ENCODE data around the gene PLAAT5.
A peak's percentile ranks its signal among the peaks of the same experiment; 100 is the strongest.
"Not testable (repeated sequence)": the region's sequence is repeated elsewhere in the genome, so short reads cannot be mapped to it uniquely, and the experiment has no call there.

The PLAAT5 gene

GRCh38 chr11:63478896-63479295 lies 12.1 kb downstream of the PLAAT5 start:
- peak; percentile 43 for DNase-seq

- no peak for DNase-seq
These were observed 14.3 kb downstream of the PLAAT5 start for GRCh38 chr11:63476618-63477017.

GRCh38 chr11:63472372-63472771 lies 18.6 kb downstream of the PLAAT5 start:
- DNase-seq = no peak

GRCh38 chr11:63470311-63470710 lies 20.7 kb downstream of the PLAAT5 start:
- no peak for DNase-seq

- no peak for DNase-seq
These were observed 28.8 kb downstream of the PLAAT5 start for GRCh38 chr11:63462137-63462536.

- DNase-seq = no peak
These were observed 31.4 kb downstream of the PLAAT5 start for GRCh38 chr11:63459586-63459985.

- DNase-seq = no peak
These were observed 42.3 kb downstream of the PLAAT5 start for GRCh38 chr11:63448646-63449045.

GRCh38 chr11:63445720-63446119 lies 45.2 kb downstream of the PLAAT5 start:
- no peak for DNase-seq

- no peak for DNase-seq
These were observed 45.8 kb downstream of the PLAAT5 start for GRCh38 chr11:63445118-63445517.

- no peak for DNase-seq
These were observed 46.8 kb downstream of the PLAAT5 start for GRCh38 chr11:63444160-63444559.

- no peak for DNase-seq
These were observed 47.3 kb downstream of the PLAAT5 start for GRCh38 chr11:63443714-63444113.

- DNase-seq = not testable (repeated sequence)
These were observed 55.1 kb downstream of the PLAAT5 start for GRCh38 chr11:63435831-63436230.

- DNase-seq = not testable (repeated sequence)
These were observed 55.6 kb downstream of the PLAAT5 start for GRCh38 chr11:63435351-63435750.

GRCh38 chr11:63430731-63431130 lies 60.2 kb downstream of the PLAAT5 start:
- not testable (repeated sequence) for DNase-seq

GRCh38 chr11:63427971-63428508 lies 62.9 kb downstream of the PLAAT5 start:
- no peak for DNase-seq

- no peak for DNase-seq
These were observed 73.7 kb downstream of the PLAAT5 start for GRCh38 chr11:63417174-63417852.
